ENCODE results near the gene HCN2.
"Not testable (repeated sequence)": the region's sequence is repeated elsewhere in the genome, so short reads cannot be mapped to it uniquely, and the experiment has no call there.

The HCN2 gene

DNA sequence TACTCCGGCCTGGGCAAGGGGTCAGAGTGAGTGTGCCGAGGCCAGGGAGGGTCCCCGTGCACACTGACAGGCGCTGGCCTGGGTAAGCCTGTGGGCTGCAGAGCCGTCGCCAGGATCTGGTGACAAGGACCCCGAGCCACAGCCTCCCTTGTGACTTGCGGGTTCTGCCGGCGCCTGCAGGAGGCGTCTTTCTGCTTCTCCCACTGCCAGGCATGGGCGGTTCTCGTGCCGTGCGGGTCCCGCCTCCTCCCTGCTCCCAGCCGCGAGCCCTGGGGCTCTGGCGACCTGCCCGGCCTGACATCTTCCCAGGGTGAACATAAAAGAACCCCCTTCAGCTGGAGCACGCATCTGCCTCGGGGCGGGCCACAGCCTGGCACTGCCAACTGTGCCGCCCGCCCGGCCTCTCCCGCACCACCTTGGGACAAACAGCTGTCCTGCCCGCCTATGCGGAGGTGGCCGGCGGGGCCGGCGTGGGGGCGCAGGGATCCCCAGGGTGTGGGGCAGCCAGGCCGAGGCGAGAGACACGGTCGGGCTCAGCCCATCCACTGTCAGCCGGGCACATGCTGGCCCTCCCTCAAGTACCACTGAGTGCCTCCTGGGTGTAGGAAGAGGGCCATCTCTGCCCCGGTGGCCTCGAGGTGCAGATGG lies 1.5 kb upstream of the HCN2 start:
- DNase-seq: peak; percentile 69

DNA sequence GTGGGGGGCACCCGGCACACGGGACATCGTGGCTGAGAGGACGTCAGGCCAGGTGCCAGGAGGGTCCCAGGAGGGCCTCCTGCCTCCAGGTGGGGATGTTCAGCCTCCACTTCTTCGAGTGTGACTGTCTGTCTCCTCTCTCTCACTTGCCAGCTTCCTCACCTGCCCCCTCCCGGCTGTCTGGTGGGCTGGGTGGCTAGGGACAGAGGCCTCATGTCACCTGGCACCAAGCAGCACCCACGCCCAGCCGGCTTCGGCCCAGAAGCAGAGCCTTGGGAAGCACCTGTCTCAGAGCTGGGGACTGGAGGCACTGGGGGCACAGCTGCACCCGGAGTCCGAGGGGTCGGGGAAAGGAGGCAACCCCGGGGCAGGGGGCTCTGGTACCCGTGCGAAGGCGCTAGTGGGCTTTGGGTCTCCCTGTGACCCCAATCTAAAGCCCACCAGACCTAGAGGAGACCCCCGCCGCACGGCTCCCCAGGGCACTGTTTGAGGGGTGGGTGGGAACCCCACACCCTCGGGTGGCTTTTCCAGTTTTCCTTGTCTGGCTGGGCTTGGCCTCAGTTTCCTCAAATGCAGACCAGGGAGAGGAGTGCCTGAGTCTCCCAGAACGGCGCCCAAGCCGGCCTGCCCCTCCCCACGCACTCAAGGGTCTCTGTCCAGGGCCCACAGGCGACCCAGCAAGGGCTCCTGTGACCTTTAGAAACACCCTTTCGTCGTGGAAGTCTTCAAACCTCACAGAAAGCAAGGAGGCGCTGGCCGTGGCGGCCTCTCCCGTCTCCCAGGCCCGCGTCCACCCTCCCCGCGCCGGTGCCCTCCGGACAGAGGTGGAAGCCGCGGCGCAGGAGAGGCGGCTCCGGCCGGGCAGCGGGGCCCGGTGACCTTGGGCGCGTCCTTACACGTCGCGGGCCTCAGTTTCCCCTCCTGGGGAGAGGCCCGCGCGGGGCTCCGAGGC lies 664 bp upstream of the HCN2 start:
- no peak for DNase-seq

DNA sequence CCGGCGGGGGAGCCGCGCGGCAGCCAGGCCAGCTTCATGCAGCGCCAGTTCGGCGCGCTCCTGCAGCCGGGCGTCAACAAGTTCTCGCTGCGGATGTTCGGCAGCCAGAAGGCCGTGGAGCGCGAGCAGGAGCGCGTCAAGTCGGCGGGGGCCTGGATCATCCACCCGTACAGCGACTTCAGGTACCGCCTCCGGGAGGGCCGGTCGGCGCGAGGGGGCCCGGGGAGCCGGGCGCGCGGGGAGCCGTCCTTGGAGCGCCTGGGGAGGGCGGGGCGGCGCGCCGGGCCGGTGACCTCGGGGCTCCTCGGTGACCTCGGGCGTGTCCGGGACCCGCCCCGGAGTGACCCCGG lies 690 bp downstream of the HCN2 start:
- DNase-seq: no peak

DNA sequence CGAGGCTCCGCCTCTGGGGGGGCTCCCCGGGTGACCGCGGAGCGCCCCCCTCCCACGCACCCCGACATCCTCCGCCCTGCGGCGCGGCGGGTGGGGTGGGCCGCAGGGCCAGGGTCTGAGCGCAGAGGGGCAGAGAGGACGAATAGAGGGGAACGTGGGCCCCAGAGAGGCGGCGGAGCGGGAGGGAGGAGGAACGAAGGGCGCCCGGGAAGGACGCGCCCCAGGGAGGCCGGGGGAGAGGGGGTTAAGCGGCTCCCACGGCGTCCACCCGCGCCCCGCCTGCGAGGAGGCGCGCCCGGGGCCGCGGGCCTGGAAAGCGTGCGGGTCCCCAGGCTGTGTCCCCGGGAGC lies 1.0 kb downstream of the HCN2 start:
- DNase-seq: no peak

DNA sequence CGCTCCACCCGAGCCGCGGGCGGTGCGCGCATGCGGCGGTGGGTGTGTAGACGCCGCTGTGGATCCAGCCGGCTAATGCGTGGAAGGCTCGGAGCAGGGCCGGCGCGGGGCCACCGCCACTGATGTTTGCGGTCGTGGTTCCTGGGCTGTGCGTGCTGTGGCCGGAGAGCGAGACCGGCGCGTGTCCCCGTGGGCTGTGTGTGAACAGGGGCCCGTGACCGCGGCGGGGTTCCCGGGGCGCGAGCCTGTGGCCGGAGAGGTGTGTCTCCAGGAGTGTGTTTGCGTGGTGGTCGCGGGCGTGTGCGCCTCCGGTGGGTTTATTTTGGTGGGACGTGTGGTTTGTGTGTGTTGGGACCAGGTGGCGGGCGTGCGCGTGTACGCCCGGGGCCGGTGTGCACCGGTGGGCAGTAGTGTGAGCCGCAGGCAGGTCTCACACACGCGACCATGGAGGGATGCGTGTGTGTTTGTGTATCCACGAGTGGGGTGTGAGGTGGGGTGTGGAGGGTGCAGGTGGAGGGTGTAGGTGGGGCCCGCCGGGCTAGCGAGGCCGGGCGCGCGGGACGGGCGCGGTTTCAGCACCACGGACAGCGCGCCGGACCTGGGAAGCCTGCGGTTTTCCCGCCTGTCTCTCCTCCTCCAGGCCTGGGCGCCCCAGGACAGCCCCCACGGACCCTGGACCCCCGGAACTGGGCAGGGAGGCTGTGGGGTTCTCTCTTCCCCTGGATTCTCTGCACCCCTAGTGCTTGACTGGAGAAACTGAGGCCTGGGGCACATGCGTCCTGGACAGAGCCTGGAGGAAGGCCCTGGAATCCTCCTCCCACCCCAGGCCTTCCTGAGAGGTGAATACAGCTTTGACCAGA lies 1.6 kb downstream of the HCN2 start:
- no peak for DNase-seq

DNA sequence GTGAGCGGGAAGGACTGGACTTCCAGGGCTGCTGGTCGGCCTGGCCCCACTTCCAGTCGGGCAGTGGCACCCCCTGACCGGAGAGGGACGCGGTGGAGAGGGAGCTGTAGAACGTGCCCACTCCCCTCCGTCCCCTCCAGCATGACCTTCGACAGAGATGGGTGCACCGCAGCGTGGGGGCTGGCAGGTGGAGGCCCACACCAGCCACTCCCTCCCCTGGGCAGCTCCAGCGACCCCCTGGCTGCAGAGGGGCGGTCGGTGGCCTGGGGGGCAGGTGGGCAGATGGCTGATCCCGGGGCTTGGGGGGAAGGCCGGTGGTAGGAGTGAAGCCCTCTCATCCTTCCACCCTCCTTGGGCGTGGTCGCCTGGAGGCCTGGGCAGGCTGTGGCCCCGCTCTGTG lies 2.4 kb downstream of the HCN2 start:
- DNase-seq: no peak

DNA sequence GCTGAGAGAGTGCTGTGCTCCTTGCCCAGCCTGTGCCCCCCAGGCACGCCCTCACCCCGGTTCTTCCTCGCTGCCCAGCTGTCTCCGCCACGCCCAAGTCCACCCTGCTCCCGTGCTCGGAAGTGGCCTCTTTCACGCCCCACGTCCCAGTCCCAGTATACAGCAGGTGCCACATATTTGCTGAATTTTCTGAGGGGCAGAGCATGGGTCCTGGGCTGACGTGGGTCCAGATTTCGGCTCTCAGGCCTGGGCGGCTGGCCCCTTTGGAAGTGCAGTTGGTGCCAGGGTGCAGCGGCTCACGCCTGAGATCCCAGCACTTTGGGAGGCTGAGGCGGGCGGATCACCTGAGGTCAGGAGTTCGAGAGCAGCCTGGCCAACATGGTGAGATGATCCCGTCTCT lies 3.4 kb downstream of the HCN2 start:
- DNase-seq: no peak

DNA sequence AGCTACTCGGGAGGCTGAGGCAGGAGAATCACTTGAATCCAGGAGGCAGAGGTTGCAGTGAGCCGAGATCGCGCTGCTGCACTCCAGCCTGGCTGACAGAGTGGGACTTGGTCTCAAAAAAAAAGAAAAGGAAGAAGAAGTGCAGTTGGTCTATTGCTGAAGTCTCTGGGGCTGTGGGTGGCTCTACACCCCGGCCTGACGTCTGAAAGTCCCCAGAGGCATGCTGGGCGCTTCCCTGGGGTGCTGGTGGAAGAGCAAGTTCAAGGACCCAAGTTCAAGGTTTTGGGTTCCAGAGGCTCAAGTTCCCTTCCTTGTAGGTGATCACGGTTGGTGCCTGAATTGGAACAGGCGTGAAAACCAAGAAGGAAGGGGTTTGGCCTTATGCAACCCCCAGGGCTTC lies 3.8 kb downstream of the HCN2 start:
- DNase-seq: no peak

DNA sequence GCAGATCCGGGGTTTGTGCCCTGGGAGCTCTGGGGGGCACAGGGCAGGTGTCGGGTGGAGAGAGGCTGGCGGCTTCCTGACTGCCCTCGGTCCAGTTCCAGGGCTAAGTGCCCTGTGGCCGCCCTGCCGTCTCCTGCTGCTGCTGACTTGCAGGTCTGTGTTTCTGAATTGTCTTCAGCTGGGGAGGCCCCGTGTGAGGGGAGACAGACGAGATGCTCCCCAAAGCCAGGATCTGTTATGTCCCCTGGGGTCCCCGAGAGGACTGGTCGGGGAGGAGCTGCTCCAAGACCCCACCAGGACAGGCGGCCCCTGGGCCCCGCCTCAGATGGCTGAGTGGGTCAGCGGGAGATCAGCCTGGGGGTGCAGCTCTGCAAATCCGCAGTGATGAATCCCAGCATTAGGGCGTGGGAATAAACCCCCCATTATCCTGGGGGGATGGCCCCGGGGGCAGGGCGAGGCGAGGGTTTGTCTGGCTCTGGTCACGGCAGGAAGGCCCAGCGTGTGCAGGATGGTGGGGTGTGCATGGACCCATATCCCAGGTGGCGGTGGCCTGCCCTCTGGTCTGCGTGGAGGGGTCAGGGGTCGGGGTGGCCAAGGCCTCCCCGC lies 4.7 kb downstream of the HCN2 start:
- no peak for DNase-seq

DNA sequence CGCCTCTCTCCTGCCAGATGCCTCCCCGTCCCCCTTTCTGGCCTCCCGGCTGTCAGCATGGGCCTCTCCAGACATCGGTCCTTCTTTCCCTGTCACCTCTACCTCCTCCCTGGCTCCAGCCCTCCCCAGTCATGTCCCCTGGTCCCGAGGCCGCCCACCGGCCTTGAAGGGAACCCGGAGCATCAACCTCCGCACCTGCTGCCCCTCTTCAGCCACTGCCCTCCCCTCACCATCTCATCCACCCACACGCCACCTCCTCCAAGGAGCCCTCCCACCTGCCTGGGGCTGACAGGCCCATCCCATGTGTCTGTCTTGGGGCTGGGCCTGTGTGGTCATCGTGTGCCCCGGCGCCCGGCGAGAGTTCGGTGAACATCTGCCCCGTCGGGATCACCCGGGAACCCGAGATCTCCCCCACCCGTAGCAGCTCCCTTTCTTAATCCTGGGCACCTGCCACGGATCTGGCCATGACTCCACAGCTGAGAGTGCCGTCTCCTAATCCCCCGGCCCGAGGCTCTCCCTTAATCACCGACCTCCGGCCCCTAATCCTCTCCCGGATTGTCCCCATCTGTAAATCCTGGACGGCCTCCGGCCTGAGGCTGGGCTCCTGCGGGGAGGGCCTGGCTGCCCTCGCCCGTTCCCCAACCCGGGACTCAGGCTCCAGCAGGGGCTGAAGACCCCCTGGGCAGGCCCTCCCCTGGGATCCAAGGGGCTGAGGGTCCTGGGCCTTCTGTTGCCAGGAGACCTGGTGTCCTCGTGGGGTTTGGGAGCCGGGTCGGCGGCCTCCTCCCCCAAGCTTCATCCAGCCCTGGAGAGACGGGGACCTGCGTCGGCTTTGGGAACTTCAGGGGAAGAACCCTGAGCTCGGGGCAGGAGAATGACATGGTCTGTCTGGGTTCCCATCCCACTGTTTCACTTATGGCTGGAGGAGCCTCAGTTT lies 5.9 kb downstream of the HCN2 start:
- DNase-seq: no peak

DNA sequence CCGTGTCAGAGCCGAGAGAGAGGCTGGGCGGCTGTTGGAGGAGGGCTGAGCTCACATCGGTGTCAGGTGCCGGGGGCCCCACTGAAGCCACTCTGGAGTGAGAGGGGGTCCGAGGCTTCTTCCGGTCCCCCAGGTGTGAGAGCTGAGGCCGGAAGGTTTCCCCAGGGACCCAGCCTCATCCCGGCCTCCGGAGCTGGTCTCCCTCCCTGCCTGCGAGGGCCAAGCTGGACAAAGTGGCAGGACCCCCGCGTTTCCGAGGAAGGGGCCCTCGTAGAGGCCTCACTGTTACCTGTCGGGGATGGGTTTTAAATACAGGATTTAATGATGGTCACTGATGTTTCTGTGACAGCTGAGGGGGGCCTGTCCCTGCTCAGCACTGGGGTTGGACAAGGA lies 6.6 kb downstream of the HCN2 start:
- no peak for DNase-seq

DNA sequence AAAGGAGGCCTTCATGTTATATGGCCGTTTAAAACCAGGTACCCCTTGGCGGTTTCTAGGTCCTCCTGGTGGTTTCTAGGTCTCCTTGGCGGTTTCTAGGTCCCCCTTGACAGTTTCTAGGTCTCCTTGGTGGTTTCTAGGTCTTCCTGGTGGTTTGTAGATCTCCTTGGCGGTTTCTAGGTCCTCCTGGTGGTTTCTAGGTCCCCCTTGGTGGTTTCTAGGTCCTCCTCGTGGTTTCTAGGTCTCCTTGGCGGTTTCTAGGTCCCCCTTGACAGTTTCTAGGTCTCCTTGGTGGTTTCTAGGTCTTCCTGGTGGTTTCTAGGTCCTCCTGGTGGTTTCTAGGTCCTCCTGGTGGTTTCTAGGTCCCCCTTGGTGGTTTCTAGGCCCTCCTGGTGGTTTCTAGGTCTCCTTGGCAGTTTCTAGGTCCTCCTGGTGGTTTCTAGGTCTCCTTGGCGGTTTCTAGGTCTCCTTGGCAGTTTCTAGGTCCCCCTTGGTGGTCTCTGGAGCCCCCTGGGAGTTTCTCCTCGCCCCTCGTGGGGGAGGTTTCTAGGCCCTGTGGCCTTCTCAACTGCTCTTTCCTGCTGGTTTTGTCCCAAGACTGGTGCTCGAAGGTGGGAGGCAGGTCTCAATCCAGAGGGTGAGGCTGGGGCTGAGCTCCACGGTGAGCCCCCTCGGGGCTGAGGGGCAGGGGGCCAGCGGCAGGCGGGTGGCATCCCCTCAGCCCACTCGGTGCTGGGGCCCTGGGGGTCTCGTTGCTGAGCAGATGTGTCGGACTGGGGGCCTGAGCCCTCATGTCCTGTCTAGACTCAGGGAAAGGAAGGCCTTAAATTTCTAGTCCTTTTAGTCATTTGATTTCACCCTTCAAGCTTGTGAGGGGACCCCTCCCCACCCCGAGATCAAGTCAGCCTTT lies 8.0 kb downstream of the HCN2 start:
- DNase-seq: no peak

DNA sequence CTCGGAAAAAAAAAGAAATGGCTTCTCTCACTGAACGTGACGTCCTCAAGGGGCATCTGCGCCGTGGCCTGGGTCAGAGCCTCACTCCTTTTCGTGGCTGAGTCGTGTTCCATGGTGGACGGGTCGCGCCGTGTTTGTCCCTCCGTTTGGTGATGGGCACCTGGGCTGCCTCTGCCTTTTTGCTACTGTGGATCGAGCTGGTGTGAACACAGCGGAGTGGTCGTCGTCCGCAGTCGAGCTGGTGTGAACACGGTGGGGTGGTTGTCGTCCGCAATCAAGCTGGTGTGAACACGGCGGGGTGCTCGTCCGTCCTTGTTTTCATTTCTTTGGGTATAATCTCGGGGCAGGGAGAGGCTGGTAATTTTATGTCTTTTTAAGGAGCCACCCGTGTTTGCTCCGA lies 11.6 kb downstream of the HCN2 start:
- DNase-seq: no peak

DNA sequence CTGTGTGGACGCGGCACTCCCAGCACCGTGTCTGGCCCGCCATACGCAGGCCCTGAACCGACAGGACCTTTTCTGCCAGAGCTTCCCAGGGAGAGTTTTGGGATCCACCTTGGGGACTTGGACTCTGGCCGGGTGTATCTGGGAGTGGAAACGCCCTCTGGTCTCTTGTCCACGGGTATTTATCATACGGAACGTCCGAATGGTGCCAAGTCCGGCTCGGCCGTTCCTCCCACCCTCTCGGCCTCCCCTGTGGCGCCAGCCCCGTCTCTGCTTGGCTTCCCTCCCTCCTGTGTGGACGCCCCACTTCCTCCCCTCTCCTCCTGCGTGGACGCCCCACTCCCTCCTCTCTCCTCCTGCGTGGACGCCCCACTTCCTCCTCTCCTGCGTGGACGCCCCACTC lies 12.1 kb downstream of the HCN2 start:
- no peak for DNase-seq

DNA sequence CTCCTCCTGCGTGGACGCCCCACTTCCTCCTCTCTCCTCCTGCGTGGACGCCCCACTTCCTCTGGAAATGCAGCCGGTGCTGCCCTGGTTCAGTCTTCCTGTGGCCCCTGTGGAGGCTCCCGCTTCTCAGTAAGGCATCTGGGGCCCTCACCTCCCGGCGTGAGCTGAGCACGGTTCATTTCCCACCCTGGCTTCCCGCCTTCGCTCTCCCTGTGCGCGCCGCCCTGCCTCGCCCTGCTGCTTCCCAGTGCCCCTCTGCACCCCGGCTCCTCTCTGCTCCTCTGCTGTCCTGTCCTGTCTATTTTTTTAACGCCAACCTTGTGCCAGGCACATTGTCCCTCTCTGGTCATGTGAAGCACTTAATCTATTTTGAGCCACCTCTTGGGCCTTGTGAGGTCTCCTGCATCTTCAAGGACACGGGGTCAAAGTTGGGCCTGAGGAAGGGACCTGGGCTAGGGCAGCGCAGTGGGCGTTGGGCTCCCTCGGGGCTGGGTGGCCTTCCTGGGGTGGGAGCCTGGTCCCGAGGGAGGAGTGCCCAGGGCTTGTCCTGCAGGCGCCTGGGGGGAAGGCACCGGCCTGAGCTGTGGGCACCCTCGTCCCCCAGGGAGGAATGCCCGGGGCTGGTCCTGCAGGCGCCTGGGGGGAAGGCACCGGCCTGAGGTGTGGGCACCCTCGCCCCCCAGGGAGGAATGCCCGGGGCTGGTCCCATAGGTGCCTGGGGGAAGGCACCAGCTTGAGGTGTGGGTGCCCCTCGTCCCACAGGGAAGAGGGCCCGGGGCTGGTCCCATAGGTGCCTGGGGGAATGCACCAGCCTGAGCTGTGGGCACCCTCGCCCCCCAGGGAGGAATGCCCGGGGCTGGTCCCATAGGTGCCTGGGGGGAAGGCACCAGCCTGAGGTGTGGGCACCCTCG lies 13.0 kb downstream of the HCN2 start:
- DNase-seq: no peak

DNA sequence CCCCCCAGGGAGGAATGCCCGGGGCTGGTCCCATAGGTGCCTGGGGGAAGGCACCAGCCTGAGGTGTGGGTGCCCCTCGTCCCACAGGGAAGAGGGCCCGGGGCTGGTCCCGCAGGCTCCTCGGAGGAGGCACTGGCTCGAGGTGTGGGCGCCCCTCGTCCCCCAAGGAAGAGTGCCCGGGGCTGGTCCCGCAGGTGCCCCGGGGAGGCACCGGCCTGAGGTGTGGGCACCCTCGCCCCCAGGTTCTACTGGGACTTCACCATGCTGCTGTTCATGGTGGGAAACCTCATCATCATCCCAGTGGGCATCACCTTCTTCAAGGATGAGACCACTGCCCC lies 13.6 kb downstream of the HCN2 start:
- DNase-seq: not testable (repeated sequence)

DNA sequence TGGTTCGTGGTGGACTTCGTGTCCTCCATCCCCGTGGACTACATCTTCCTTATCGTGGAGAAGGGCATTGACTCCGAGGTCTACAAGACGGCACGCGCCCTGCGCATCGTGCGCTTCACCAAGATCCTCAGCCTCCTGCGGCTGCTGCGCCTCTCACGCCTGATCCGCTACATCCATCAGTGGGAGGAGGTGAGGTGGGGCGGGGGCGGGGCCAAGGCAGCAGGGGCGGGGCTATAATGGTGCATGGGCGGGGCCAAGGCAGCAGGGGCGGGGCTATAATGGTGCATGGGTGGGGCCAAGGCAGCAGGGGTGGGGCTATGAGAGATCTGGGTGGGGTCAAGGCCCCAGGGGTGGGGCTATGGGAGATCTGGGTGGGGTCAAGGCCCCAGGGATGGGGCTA lies 14.1 kb downstream of the HCN2 start:
- not testable (repeated sequence) for DNase-seq

DNA sequence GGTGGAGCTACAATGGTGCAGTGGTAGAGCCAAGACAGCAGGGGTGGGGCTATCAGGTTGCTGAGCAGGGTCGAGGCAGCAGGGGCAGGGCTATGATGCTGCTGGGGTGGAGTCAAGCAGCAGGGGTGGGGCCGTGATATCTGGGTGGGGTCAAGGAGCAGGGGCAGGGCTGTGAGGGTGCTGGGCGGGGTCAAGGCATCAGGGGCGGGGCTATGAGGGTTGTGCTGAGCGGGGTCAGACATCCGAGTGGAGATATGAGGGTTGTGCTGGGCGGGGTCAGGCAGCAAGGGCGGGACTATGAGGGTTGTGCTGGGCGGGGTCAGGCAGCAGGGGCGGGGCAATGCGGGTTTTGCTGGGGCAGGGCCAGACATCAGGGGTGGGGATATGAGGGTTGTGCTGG lies 14.7 kb downstream of the HCN2 start:
- no peak for DNase-seq

DNA sequence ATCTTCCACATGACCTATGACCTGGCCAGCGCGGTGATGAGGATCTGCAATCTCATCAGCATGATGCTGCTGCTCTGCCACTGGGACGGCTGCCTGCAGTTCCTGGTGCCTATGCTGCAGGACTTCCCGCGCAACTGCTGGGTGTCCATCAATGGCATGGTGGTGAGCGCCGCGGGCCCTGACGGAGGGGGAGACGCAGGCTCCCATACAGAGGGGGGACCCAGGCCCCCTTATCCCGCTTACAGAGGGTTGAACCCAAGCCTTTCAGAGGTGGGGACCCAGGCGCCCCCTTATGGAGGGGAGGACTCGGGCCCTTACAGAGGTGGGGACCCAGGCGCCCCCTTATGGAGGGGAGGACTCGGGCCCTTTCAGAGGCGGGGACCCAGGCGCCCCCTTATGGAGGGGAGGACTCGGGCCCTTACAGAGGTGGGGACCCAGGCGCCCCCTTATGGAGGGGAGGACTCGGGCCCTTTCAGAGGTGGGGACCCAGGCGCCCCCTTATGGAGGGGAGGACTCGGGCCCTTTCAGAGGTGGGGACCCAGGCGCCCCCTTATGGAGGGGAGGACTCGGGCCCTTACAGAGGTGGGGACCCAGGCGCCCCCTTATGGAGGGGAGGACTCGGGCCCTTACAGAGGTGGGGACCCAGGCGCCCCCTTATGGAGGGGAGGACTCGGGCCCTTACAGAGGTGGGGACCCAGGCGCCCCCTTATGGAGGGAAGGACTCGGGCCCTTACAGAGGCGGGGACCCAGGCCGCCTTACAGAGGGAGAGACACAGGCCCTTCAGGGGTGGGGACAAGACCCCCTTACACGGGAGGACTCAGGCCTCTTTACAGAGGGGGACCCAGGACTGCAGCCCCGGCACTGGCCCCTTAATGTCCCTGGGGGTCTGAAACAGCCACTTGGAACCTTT lies 15.6 kb downstream of the HCN2 start:
- not testable (repeated sequence) for DNase-seq

Measured in NCI-H2029 treated with DMSO at 0.1 percent for 48 hours (cell line).